Nephron progenitor cell (in vitro differentiated cells): ENCODE data around the gene SLC16A13.

ENCODE experiments used
- DNase-seq: peaks from one replicate; pipeline ENCODE4 v3.0.0; 2021
- H3K27ac Mint-ChIP-seq: 2 replicates; pipeline ENCODE4 v1.8.0; 2021; ENCODE audit warnings: mild to moderate bottlenecking, moderate library complexity, mixed read lengths
- H3K27me3 Mint-ChIP-seq: 2 replicates; pipeline ENCODE4 v1.8.0; 2021; ENCODE audit warnings: mild to moderate bottlenecking, low read depth, mixed read lengths; ENCODE audit not compliant: poor library complexity
- H3K36me3 Mint-ChIP-seq: 2 replicates; pipeline ENCODE4 v1.8.0; 2021; ENCODE audit warnings: low read depth, mixed read lengths
- H3K4me1 Mint-ChIP-seq: 2 replicates; pipeline ENCODE4 v1.8.0; 2021; ENCODE audit warnings: mixed read lengths
- H3K4me3 Mint-ChIP-seq: 2 replicates; pipeline ENCODE4 v1.8.0; 2021; ENCODE audit warnings: mild to moderate bottlenecking, moderate library complexity, mixed read lengths
- H3K9me3 Mint-ChIP-seq: 2 replicates; pipeline ENCODE4 v1.8.0; 2021; ENCODE audit warnings: mild to moderate bottlenecking, moderate library complexity, mixed read lengths
- CTCF ChIP-seq: fragments of 200-600 bp; sonication (generic); IDR thresholded peaks from 2 replicates; pipeline ENCODE4 v1.5.0; 2021; ENCODE audit warnings: antibody characterized with exemption

SLC16A13 gene

GRCh38 chr17:7007143-7007542 is 28.7 kb upstream of the SLC16A13 start:
- no peak overlapping the region for H3K4me3 Mint-ChIP-seq
- DNase-seq: no peak
- H3K27ac Mint-ChIP-seq: peak overlapping the region; percentile 83
- no peaks in the 10 kb centered on the region for H3K27me3 Mint-ChIP-seq
- no peaks in the 10 kb centered on the region for H3K9me3 Mint-ChIP-seq
- no peak for TF ChIP-seq CTCF
- peaks cover 26% of the 10 kb centered on the region for H3K4me1 Mint-ChIP-seq
- H3K36me3 Mint-ChIP-seq: peaks cover 2% of the 10 kb centered on the region

DNA sequence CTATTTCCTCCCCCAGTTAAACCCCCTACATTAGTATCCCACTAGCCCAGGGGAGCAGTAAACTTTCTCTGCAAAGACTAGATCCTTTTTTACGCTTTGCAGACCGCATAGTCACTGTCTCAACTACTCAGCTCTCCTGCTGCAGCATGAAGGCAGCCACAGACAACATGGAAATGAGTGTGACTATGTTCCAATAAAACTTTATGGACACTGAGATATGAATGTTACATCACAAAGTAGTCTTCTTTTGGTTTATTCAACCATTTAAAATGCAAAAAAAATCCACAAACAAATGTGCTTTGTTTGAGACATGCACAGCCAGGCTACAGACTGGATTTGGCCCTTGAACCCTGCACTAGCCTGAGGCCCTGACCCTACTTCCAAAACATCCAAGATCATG is 25.3 kb upstream of the SLC16A13 start:
- no peak for TF ChIP-seq CTCF
- H3K9me3 Mint-ChIP-seq: no peaks in the 10 kb centered on the region
- peak overlapping the region; percentile 99 for H3K4me3 Mint-ChIP-seq
- no peak for DNase-seq
- peaks cover 53% of the 10 kb centered on the region for H3K4me1 Mint-ChIP-seq
- H3K27me3 Mint-ChIP-seq: no peaks in the 10 kb centered on the region
- H3K36me3 Mint-ChIP-seq: no peaks in the 10 kb centered on the region
- H3K27ac Mint-ChIP-seq: no peak overlapping the region

- no peaks in the 10 kb centered on the region for H3K9me3 Mint-ChIP-seq
- peaks cover 62% of the 10 kb centered on the region for H3K4me1 Mint-ChIP-seq
- TF ChIP-seq CTCF: no peak
These were observed 24.4 kb upstream of the SLC16A13 start for GRCh38 chr17:7011415-7011814.

DNA sequence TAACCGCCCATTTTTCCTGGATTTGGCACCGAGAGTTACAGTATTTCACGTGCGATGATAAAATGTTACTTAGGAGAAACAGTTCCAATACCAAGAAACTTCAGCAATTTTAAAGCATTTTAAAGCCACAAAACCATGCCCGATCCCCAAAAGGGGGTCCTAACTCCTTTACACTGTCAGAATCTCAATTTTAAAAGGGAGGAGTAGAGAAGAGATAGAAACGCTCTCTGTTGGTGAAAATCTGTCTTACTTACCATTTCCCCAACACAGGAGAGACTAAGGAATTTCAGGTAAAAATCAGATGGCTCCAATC is 23.9 kb upstream of the SLC16A13 start:
- DNase-seq: no peak
- H3K4me3 Mint-ChIP-seq: peak overlapping the region; percentile 99

More at GRCh38 chr17:7011415-7011814, 24.4 kb upstream of the SLC16A13 start:
- no peaks in the 10 kb centered on the region for H3K27me3 Mint-ChIP-seq
- no peak for DNase-seq
- peak overlapping the region; percentile 99 for H3K4me3 Mint-ChIP-seq
- H3K36me3 Mint-ChIP-seq: no peaks in the 10 kb centered on the region
- H3K27ac Mint-ChIP-seq: peak overlapping the region; percentile 100

DNA sequence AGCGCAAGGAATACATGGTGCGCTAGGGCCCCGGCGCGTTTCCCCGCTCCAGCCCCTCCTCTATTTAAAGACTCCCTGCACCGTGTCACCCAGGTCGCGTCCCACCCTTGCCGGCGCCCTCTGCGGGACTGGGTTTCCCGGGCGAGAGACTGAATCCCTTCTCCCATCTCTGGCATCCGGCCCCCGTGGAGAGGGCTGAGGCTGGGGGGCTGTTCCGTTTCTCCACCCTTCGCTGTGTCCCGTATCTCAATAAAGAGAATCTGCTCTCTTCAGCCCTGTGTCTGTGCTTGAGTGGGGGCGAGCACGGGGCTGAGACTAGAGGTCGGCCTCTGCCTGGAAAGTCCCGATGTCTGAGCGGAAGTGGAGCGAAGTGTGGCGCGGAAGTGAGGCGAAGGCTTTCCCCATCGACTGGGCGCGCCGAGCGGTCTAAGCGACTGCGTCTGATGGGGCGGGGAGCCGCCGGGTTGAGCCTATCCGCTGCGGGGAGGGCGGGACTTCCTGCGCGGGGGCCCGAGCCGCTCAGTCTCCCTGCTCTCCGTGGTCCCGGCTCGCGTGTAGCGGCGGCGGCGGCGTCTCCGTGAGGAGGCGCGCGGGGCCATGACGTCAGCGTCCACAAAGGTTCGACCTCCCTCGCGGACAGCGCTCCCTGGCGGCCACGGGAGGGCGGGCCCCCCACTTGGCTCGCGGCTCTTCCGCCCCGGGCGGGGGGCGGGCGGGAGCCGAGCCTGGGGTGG is 21.4 kb upstream of the SLC16A13 start:
- no peaks in the 10 kb centered on the region for H3K9me3 Mint-ChIP-seq
- H3K27me3 Mint-ChIP-seq: no peaks in the 10 kb centered on the region
- peaks cover 92% of the 10 kb centered on the region for H3K4me1 Mint-ChIP-seq

More for the DNA sequence above, 23.9 kb upstream of the SLC16A13 start:
- TF ChIP-seq CTCF: no peak
- H3K27me3 Mint-ChIP-seq: no peaks in the 10 kb centered on the region
- H3K27ac Mint-ChIP-seq: peak overlapping the region; percentile 100
- peaks cover 66% of the 10 kb centered on the region for H3K4me1 Mint-ChIP-seq
- H3K36me3 Mint-ChIP-seq: no peaks in the 10 kb centered on the region
- H3K9me3 Mint-ChIP-seq: no peaks in the 10 kb centered on the region

More for the DNA sequence above, 21.4 kb upstream of the SLC16A13 start:
- peak; percentile 64 for TF ChIP-seq CTCF
- DNase-seq: peak; percentile 98
- no peaks in the 10 kb centered on the region for H3K36me3 Mint-ChIP-seq
- peak overlapping the region; percentile 100 for H3K27ac Mint-ChIP-seq
- peak overlapping the region; percentile 99 for H3K4me3 Mint-ChIP-seq
